ENCODE results near the gene TSPAN17.

Gene TSPAN17

DNA sequence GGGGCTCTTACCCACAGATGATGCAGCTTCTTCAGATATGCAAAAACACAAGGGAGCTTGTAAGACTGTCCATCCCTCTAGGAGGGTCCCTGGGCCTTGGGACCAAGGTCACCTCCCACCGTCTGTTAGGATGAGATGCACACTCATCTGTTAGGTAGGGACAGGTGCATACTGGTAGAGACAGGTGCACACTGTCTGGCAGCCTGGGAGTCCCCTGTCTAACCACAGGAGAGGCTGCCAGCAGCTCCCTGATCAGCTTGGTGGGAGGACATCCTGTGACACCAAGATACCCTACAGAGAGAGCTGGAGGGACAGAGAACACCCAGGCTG is 13.2 kb downstream of the TSPAN17 start:
- DNase-seq (ENCODE audit: low read depth), result no peak

DNA sequence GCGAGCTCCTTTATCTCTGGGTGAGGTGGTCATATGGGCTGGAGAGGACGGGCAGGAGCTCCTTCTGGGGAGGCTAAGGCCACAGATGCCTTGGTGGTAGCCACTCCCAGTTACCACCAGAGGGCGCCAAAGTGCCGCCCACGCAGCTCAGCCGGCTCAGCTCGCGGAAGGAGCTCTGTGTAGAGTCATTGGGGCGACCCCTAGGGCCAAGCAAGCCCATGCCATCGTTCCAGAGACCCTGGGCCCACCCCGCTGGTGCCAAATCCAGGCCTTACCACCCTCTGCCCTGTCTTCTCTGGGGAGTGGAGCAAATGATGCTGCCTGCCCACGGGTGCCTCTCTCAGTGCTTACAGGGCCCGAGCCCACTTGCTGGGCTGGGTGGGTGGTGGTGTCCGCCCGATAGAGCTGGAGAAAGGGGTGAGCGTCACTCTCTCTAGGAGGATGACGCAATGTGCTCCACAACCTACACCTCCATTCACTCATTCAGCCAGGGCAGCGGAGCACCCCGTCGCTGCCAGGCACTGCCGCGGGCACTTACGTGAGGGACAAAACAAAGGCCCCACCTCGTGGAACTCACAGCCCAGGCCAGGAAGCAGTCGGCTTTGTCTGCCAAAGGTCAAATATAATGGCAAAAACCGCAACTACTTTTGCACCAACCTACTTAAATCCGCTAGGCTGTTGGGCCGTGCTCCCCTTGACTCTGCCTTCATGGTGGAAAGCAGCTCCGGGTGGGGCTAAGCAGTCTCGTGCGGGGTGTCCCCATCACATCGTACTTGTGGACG is 13.8 kb downstream of the TSPAN17 start:
- peak; percentile 69 for DNase-seq (ENCODE audit: low read depth)

GRCh38 chr5:176661676-176662075 is 14.4 kb downstream of the TSPAN17 start:
- DNase-seq (ENCODE audit: low read depth), result no peak

DNA sequence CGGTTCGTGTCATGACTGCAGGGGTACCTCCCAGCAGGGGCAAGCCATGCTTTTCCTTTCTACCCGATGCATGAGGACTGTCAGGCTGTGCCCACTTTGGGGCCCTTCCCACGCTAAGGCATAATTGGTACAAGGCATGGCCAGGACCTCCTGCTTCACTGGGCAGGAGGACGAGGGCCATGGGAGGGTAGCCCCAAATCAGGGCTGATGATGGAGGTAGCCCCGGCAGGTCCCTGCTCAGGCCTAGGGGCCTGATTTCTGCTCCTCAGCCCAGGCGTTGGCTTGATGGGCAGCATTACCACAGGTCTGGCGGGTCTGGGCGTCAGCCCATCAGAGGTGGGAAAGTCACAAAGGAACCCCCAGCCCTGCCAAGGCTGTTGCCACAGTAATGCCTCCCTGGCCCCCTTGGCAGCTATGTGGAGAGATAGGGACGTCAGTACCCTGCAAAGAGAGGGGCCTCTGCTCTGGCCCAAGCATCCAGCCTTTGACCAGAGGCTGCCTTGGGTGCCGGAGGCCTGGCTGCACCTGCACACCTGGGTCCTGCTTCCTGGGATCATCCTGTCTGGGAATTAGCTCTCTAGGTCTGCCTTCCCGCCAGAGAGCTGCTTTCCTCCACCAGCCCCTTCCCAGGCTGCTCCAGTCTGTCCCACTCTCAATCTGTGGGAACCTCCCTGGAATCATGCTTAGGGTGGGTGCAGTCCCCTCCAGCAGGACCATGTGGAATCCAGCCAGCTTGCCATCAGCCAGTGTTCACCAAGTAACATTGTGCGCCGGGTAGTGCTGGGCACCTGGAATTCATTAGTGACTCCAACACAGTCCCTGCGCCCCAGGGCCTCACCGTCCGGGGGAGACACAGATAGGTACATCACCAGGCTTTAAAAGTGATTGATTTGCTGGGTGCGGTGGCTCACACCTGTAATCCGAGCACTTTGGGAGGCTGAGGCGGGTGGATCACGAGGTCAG is 15.4 kb downstream of the TSPAN17 start:
- DNase-seq (ENCODE audit: low read depth), result no peak

- DNase-seq (ENCODE audit: low read depth), result no peak
Observed at GRCh38 chr5:176663566-176663965, 16.3 kb downstream of the TSPAN17 start.

DNA sequence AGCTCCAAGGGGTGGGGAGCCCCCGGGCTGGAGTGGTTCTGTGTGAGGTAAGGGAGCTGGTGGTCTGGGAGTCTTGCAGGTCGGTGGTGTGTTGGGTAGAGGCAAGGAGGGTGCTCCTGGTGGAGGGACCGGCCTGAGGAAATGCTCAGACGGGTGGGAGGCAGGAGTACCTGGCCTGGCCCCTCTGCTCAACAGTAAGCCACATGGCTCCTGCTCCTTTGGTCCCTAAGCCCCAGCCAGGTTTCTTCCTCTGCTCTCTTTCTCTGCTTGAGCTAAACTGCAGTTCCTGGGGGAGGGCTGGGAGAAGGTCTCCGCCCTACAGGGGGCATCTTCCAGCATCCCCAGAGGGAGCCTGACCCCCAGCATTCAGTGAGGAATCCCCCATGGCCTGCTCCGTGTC is 17.2 kb downstream of the TSPAN17 start:
- DNase-seq (ENCODE audit: low read depth), result no peak

DNA sequence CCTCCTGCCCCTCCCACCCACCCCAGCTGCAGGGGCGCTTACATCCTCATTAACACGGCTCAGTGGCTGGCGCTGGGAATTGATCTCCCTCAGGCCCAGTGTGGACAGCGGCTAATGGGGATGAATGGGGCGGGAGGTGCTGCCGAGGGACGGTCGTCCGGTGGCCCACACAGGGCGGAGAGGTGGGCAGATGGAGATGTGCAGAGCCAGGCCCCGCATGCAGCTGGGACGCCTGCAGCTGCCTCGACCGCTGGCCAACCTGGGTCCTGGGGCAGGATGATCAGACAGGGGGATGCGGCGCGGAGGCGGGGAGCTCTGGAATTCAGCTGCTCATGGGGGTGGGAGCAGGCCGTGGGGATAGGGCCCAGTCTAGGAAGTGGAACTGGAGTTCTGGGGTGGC is 17.6 kb downstream of the TSPAN17 start:
- no peak for DNase-seq (ENCODE audit: low read depth)

GRCh38 chr5:176665517-176665916 is 18.2 kb downstream of the TSPAN17 start:
- DNase-seq (ENCODE audit: low read depth), result no peak

- DNase-seq (ENCODE audit: low read depth), result no peak
Observed at GRCh38 chr5:176667637-176668036, 20.4 kb downstream of the TSPAN17 start.

DNA sequence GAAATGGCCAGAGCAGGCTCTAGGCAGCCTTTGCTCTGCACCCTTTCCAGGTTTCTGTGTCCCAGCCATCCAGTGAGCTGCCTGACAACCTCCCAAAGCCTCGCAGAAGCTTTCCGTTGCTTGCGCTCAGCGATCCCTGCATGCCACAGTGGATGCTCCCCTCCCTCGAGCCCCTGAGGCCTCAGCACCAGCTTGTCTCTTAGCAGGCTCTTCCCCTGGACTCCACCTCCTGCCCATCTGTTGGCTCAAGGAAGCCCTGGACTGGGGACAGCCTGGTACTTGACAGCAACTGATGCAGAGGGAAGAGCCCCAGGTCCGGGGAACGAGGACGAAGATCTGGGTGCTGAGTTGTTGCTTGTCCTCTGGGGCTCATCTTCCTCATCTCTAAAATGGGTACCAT is 23.2 kb downstream of the TSPAN17 start:
- DNase-seq (ENCODE audit: low read depth), result no peak

DNA sequence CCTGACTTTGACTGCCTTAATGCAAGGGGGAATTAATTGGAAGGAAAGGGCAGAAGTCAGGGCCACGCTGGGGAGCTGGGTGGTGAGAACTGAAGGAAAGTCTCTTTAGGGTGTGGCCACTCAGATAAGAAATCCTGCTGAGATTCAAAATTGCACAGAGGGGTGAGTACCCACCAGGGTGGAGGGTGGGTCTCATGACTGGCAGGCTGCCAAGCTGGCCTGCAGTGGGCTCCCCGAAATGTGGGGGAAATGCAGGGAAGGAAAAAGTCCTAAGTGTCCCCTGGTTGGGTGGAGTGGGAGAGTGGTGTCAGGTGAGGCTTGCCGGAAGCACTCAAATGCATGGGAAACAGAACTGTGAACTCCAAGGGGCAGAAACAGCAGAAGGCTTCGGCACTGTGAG is 24.1 kb downstream of the TSPAN17 start:
- no peak for DNase-seq (ENCODE audit: low read depth)

DNA sequence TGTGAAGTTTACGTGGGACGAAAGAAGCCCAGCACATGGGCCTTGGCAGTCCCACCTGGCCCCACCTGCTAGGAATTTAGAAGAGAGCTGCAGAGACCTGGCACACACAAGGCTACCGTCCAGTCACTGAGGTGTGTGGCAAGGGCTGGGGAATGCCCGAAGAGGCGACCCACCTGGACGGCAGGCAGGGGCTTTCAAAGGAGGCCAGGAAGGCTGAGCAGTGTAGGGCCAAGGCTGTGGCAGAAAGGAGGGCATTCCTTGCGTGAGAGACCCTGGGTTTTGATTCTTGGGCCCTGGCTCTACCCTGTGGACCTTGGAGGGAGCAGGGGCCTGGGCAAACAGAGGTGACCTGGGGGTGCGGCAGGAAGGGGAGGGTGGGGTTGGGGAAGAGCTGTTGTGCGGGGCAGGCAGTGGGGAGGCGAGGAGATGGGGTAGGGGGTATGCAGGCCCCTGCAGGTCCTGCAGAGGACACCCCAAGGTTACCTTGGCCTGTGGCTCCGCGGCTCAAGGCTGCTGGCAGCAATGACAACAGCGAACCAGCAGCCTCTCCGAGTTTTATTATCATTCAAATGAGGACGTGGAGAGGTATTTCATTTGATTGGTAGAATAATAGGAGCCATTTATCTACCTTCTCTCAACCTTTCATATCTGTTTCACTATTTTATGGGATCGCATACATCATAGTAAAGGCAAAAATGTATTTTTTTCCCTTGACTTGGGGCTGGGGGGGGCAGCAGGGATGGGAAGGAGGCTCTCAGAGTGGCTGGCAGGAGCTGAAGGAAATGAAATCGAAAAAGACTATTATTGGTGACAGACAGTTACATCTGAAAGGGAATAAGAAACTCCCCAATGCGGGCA is 24.8 kb downstream of the TSPAN17 start:
- DNase-seq (ENCODE audit: low read depth), result no peak

DNA sequence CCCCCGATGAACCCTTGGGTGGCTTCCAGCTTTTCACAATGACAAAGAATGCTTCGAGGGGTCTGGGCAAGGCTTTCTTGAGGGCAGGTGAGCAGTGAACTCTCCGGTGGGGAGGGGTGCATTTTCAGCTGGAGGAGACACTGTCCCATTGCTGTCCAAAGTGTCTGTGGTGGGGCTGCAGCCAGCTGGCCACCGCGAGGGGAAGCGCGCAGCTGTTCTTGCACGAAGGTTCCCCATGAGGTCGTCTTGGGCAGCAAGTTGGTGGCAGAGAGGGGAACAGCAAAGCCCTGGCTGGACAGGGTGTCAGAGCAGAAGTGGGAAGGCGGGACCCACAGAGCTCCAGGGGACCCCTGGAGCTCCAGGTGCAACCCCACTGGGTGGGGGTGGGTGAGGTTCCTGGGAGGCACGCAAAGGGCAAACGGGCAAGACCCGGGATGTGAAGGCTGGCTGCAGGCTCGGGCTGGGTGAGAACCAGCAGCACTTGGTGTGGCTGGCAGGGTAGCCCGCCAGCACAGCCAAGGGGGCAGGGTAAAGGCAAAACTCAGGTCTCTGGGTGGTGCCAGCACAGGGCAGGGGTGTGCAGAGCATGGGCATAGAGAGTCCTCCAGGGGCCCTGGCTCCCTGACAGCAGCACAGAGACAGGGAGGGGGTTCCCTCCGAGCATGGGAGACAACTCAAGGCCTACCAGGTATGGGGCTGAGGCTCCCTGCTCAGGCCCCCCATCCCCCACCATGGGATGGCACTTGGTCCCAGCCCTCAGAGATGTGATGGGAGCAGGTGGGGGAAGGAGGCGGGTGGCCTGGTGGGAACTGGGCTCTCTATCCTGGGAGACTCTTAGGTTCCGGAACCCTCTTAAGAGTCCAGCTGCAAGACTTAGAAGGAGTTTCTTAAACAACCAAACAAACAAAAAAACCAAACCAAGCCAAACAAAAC is 26.6 kb downstream of the TSPAN17 start:
- no peak for DNase-seq (ENCODE audit: low read depth)

DNA sequence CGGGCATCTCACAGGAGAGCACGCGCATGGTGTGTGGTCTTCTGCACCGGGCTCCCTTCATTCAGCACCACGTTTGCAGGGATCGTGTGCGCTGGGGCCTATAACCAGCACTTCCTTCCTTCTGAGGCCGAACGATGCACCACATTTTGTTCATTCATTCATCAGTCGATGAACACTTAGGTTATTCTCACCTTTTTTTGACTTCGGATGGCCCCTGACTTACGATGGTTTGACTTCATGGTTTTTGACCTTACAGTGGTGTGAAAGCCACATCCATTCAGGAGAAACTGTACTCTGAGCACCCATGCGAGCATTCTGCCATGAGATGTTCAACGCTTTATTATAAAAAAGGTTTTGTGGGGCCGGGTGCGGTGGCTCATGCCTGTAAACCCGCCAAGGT is 27.5 kb downstream of the TSPAN17 start:
- DNase-seq (ENCODE audit: low read depth), result no peak

- no peak for DNase-seq (ENCODE audit: low read depth)
Observed at GRCh38 chr5:176675676-176676360, 28.5 kb downstream of the TSPAN17 start.

GRCh38 chr5:176676361-176676824 is 29.1 kb downstream of the TSPAN17 start:
- DNase-seq (ENCODE audit: low read depth), result no peak

DNA sequence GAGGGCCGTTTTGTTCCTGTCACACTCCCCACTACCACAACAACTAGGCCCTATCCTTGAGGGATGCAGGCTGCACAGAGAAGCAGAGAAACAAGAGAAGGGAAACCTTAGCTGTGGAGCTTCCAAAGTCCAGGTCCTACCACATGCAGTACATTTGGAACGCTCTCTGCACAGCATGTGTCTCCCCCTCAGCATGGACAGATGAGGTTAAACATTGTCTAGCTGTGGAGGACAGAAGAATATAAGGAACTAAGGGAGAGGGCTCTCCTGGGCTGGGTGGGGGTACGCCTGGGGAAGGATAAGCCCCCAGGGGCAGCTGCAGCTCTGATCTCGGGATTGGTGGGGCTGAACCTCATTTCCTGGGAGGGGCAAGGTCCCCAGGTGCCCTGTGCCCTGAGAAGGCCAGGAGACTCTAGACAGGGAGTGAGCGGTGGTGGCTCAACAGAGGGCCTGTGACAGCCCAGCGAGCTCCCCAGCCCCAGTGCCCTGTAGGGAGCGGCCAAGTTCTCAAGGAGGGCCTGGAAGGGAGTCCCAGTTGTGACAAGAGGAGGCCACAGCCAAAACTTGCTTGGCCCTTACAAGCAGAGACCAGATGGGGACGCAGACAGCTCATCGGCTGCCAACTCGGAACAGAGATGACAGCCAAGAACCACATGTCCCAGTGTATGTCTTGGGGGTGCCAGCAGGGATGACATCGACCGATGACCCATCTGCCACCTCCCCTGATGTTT is 30.1 kb downstream of the TSPAN17 start:
- no peak for DNase-seq (ENCODE audit: low read depth)

GRCh38 chr5:176678584-176678983 is 31.3 kb downstream of the TSPAN17 start:
- no peak for DNase-seq (ENCODE audit: low read depth)

DNA sequence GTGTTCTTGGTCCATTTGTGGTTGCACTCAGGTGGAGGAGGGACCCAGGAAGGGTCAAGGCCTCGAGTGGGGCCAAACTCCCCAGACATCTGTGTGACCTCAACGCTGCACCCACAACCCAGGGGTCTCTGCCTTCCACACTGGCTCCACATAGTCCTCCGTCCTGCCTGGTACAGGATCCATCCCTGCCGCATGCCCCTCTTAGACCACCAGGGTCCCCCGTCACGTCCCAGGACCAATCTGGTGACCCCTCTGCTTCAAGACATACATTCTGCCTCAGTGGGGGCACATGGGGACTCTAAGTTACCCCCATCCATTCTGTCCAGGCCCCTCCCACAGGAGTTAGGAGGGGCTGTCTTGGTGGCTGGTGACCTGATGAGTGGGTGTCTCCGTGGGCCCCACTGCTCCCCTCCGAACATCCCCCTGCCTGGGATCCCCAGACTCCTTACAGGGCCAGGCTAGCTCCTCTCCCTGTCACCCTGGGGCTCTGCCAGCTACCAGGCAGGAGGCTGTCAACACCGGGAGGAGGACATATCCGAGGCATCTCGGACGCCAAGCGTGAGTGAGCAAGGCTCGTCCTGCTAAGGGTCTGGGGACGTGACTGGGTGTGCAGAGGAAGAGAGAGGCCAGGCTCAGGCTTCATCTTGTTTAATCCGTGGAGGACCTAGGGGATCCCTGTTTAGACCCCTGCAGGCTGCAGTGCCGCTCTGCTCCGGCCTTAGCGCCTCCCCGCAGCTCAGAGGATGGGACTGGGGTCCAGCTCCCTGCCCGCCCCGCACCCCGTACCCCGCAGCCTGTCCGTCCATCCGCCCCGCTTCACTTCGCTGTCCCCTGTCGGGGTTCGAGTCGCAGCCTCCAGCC is 32.3 kb downstream of the TSPAN17 start:
- no peak for DNase-seq (ENCODE audit: low read depth)

All from stimulated activated CD8-positive, alpha-beta memory T cell treated with anti-CD3 and anti-CD28 coated beads, Interleukin-4, amount 100 ng/mL, for 24 hours (primary cell).